A673 (cell line): ENCODE results near the gene MBTPS1. TPM values are rescaled to one million over a fixed set of nuclear protein-coding genes. Genes with fewer than 3 reads are reported as not detected.
A peak's percentile ranks its signal among the peaks of the same experiment; 100 is the strongest.

Experiments
- BruUV-seq: library from RNA; stranded (reverse); fragments of 400-500 nt; replicated peaks from 2 replicates; lab custom pipeline; 2021; lab: Mats Ljungman, UMichigan
- CTCF ChIA-PET: fragments of 300-600 bp; sonication (Branson Sonifier 250); formaldehyde crosslinking; loops from one replicate; lab custom pipeline; 2022; ENCODE audit warnings: antibody characterized with exemption; lab: Charles Lee
- POLR2A ChIA-PET: fragments of 300-600 bp; sonication (Branson Sonifier 250); formaldehyde crosslinking; loops from one replicate; lab custom pipeline; 2022; ENCODE audit warnings: antibody characterized with exemption; ENCODE audit not compliant: low non-redundant PET; lab: Charles Lee
- DNase-seq: peaks from one replicate; pipeline ENCODE4 v3.0.0-alpha.2; 2015; ENCODE audit warnings: low spot score
- H3K27ac ChIP-seq: fragments of 200-600 bp; sonication (generic); 2 replicates; pipeline ENCODE4 v1.5.1; 2016; ENCODE audit warnings: mixed run types, low read depth, mild to moderate bottlenecking, mixed read lengths, antibody characterized with exemption, low read length; ENCODE audit not compliant: poor library complexity, severe bottlenecking
- H3K27me3 ChIP-seq: fragments of 200-600 bp; sonication (generic); replicated peaks from 2 replicates; pipeline ENCODE4 v1.6.1; 2017; ENCODE audit warnings: mixed run types, low read depth, mild to moderate bottlenecking, mixed read lengths, antibody characterized with exemption, low read length; ENCODE audit not compliant: insufficient read depth, poor library complexity
- H3K36me3 ChIP-seq: fragments of 200-600 bp; sonication (generic); 2 replicates; pipeline ENCODE4 v1.6.1; 2016; ENCODE audit warnings: mixed run types, mild to moderate bottlenecking, mixed read lengths, antibody characterized with exemption, low read length; ENCODE audit not compliant: insufficient read depth, poor library complexity, severe bottlenecking
- H3K4me1 ChIP-seq: fragments of 200-600 bp; sonication (generic); 2 replicates; pipeline ENCODE4 v1.6.1; 2017; ENCODE audit warnings: mixed run types, mild to moderate bottlenecking, mixed read lengths, antibody characterized with exemption, low read length; ENCODE audit not compliant: insufficient read depth, poor library complexity, severe bottlenecking
- H3K4me3 ChIP-seq: fragments of 200-600 bp; sonication (generic); 2 replicates; pipeline ENCODE4 v1.5.1; 2016; ENCODE audit warnings: low read depth, mixed run types, mild to moderate bottlenecking, mixed read lengths, low read length; ENCODE audit not compliant: poor library complexity, severe bottlenecking
- H3K9me3 ChIP-seq: fragments of 200-600 bp; sonication (generic); 2 replicates; pipeline ENCODE4 v1.6.1; 2016; ENCODE audit warnings: mixed run types, low read depth, mild to moderate bottlenecking, mixed read lengths, antibody characterized with exemption, low read length; ENCODE audit not compliant: poor library complexity, severe bottlenecking
- CTCF ChIP-seq: fragments of 300-800, 200-600 bp; sonication (generic); conservative IDR thresholded peaks from 2 replicates; pipeline ENCODE4 v1.5.1; 2017; ENCODE audit warnings: low read depth, mild to moderate bottlenecking, antibody characterized with exemption, low read length, moderate library complexity, mixed read lengths
- EZH2 ChIP-seq: fragments of 200-600 bp; sonication (generic); IDR thresholded peaks from 2 replicates; pipeline ENCODE4 v1.6.1; 2017; ENCODE audit warnings: borderline replicate concordance, low read depth, mild to moderate bottlenecking, mixed read lengths, antibody characterized with exemption, low read length; ENCODE audit not compliant: poor library complexity, severe bottlenecking
- intact Hi-C: fragments of 100-400 bp; cut with micrococcal nuclease; formaldehyde crosslinking; loops from one replicate; pipeline ENCODE4 v1.10.0; 2022; ENCODE audit not compliant: unreplicated experiment
- total RNA-seq: library from RNA; stranded (reverse); gene quantifications from 2 replicates; pipeline ENCODE4 v1.2.3, GENCODE V29; 2021

Gene MBTPS1
- total RNA-seq, 1 experiment from 2014 or later: 82.0 TPM

- intact Hi-C loops: no loop called here
- ChIA-PET POLR2A (no interaction called here), CTCF (no interaction called here)
- Histone ChIP-seq H3K27ac (no peak overlapping the region), H3K4me3 (no peak overlapping the region), H3K36me3 (peaks cover 56% of the 10 kb centered on the region), H3K4me1 (no peaks in the 10 kb centered on the region), H3K9me3 (no peaks in the 10 kb centered on the region), H3K27me3 (no peaks in the 10 kb centered on the region)
- BruUV-seq: no TSS peak
- DNase-seq: no peak
- TF ChIP-seq EZH2: no peak
- TF ChIP-seq CTCF: no peak
Observed at GRCh38 chr16:84067640-84068039, 49.1 kb downstream of the MBTPS1 start.

- no peaks in the 10 kb centered on the region for H3K9me3 ChIP-seq
- CTCF ChIA-PET: interaction anchor here (0.6 to 1.9 kb wide), 2 partner anchors 109 to 664 kb away, joined by 3 to 11 read pairs; no protein-coding TSS in a partner anchor
- POLR2A ChIA-PET: no interaction called here
- TF ChIP-seq CTCF: peak; percentile 80
- no peak for TF ChIP-seq EZH2
- no TSS peak for BruUV-seq
- no peak overlapping the region for H3K4me3 ChIP-seq
- no peak overlapping the region for H3K27ac ChIP-seq
- H3K4me1 ChIP-seq: no peaks in the 10 kb centered on the region
- H3K36me3 ChIP-seq: peaks cover 69% of the 10 kb centered on the region
- no peaks in the 10 kb centered on the region for H3K27me3 ChIP-seq
- DNase-seq: peak; percentile 70
- intact Hi-C loops: loop anchor here (1.0 to 2.0 kb wide), 3 partner anchors 97 to 239 kb away; partner anchors contain the start of gene NECAB2
Observed at GRCh38 chr16:84065536-84066132, 51.1 kb downstream of the MBTPS1 start.

- H3K27ac ChIP-seq: no peak overlapping the region
- intact Hi-C loops: loop anchor here (2.0 kb wide), 1 partner anchor 237 kb away; no protein-coding TSS in a partner anchor
- no peak overlapping the region for H3K4me3 ChIP-seq
- no peaks in the 10 kb centered on the region for H3K27me3 ChIP-seq
- peaks cover 62% of the 10 kb centered on the region for H3K36me3 ChIP-seq
- no peaks in the 10 kb centered on the region for H3K4me1 ChIP-seq
- no peaks in the 10 kb centered on the region for H3K9me3 ChIP-seq
- no peak for TF ChIP-seq EZH2
- TF ChIP-seq CTCF: no peak
- BruUV-seq: no TSS peak
- no peak for DNase-seq
- ChIA-PET POLR2A (no interaction called here), CTCF (no interaction called here)
Observed at GRCh38 chr16:84063980-84064379, 52.8 kb downstream of the MBTPS1 start.
